ENCODE results near the gene GDI1. TPM values are rescaled to one million over a fixed set of nuclear protein-coding genes. Genes with fewer than 3 reads are reported as not detected.

Gene GDI1
- total and polyA plus RNA-seq, 9 of the 15 experiments (the other 6 are each of a cell fraction or from before 2014, with no cell fraction given), result 0.97 to 82.6 (median 37.5) TPM

- TF ChIP-seq MEF2A (IDR thresholded peaks at IDR 0.05; ENCODE audit: control insufficient read depth, low read depth, low read length), result no peak
- no peak for TF ChIP-seq ZNF217 (CRISPR knock-in tag; IDR thresholded peaks at IDR 0.05)
- peak; percentile 23; the same call in 1 of the 2 replicates for TF ChIP-seq TGIF2 (CRISPR knock-in tag; IDR thresholded peaks at IDR 0.05)
- no peak for TF ChIP-seq ZNF121 (CRISPR knock-in tag; conservative IDR thresholded peaks at IDR 0.05)
- no peak for TF ChIP-seq HINFP (tag; conservative IDR thresholded peaks at IDR 0.05; ENCODE audit: low read depth)
- TF ChIP-seq MIER1 (IDR thresholded peaks at IDR 0.05; ENCODE audit: low read depth), result no peak
- peak; percentile 82 to 90 for TF ChIP-seq E2F6 (IDR thresholded peaks at IDR 0.05; ENCODE audit: borderline replicate concordance in 1 of 2, extremely low read depth in 1 of 2, insufficient read depth in 1 of 2, insufficient read length in 1 of 2, low read depth in 1 of 2, low read length in 1 of 2, poor library complexity in 1 of 2, severe bottlenecking in 1 of 2)
- TF ChIP-seq DIDO1 (tag; IDR thresholded peaks at IDR 0.05; ENCODE audit: low read depth), result no peak
- TF ChIP-seq ZNF280B (CRISPR knock-in tag; IDR thresholded peaks at IDR 0.05), result no peak
- no peak for TF ChIP-seq EP300 (IDR thresholded peaks at IDR 0.05; ENCODE audit: low read length)
- TF ChIP-seq XRCC3 (IDR thresholded peaks at IDR 0.05), result no peak
- TF ChIP-seq E2F5 (CRISPR knock-in tag; IDR thresholded peaks at IDR 0.05), result no peak; the same call in 1 of the 2 replicates
- peak; percentile 82; the same call in 1 of the 2 replicates for TF ChIP-seq CBFB (CRISPR knock-in tag; IDR thresholded peaks at IDR 0.05)
- 0 out of 2 replicates have a peak, but pooled peaks have one; percentile 26 for TF ChIP-seq STAG1 (CRISPR knock-in tag; IDR thresholded peaks at IDR 0.05; ENCODE audit: borderline replicate concordance)
- TF ChIP-seq TEAD1 (CRISPR knock-in tag; IDR thresholded peaks at IDR 0.05), result peak in 1 of 2 experiments; percentile 90; a peak in 2 of 4 replicates
- TF ChIP-seq ZNF232 (CRISPR knock-in tag; IDR thresholded peaks at IDR 0.05), result 0 out of 2 replicates have a peak, but pooled peaks have one; percentile 47
- no peak for TF ChIP-seq MCM2 (IDR thresholded peaks at IDR 0.05; ENCODE audit: low read depth)
- no peak for TF ChIP-seq ARHGAP35 (IDR thresholded peaks at IDR 0.05; ENCODE audit: partially characterized antibody)
- TF ChIP-seq HCFC1 (IDR thresholded peaks at IDR 0.05; ENCODE audit: low read depth, low read length), result peak; percentile 73
- TF ChIP-seq ZNF551 (CRISPR knock-in tag; IDR thresholded peaks at IDR 0.05), result no peak
- TF ChIP-seq ZBTB43 (CRISPR knock-in tag; IDR thresholded peaks at IDR 0.05), result peak; percentile 94
Observed at GRCh38 chrX:154397888-154398667, 38.9 kb upstream of the GDI1 start, which contains the start of gene RPL10 (continued).
